PFSK-1 (cell line): ENCODE measurements around the gene HRNR.

Source experiments
- SIN3A ChIP-seq: IDR thresholded peaks from 2 replicates; pipeline ENCODE4 v1.6.1; 2012; ENCODE audit warnings: mild to moderate bottlenecking, low read length, moderate library complexity, borderline replicate concordance; ENCODE audit not compliant: insufficient read depth
- TAF1 ChIP-seq: IDR thresholded peaks from 2 replicates; pipeline ENCODE4 v1.6.1; 2012; ENCODE audit warnings: low read length, control low read depth, borderline replicate concordance; ENCODE audit not compliant: insufficient read depth
- TF ChIP-seq, protein P1 (sequence below), 2 experiments: IDR thresholded peaks; 2 replicates each; pipeline versions ENCODE4 v1.6.1 to v1.8.0; 2011 to 2012; ENCODE audit warnings: low read depth in 2 of 2, low read length in 2 of 2, control low read depth in 1 of 2, inconsistent platforms in 1 of 2, mild to moderate bottlenecking in 1 of 2, moderate library complexity in 1 of 2; ENCODE audit not compliant: insufficient read depth in 1 of 2

DNA sequence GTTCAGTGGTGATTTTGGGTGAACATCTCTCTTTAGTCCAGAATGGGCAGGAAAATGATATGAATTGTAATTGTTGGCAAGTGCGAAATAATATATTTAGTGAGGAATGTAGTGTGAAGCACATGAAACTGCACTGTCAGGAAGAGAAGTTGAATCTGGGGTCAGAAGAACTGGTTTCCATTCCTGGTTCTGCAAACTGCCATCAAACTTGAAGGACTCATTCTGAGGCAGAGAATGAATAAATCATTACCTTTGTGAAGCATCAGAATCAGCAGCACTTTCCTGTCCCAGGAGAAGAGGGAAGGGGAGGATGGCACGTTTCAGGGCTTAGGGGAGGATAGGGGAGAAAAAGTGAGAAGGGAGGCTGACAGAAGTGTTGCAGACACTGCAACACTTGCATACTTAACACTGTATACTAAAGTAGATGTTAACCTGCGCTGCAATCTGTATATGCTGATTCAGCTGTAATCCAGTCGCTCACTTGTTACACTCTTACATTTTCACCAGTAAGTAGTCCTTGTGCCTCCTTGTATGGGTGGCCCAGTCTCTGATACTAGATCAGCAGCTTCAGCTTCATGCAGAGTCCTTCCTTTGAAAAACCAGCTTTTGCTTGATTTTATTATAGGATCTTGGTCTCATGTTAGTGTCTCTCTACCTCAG, 54.5 kb downstream of the HRNR start:
- TF ChIP-seq, protein P1, sequence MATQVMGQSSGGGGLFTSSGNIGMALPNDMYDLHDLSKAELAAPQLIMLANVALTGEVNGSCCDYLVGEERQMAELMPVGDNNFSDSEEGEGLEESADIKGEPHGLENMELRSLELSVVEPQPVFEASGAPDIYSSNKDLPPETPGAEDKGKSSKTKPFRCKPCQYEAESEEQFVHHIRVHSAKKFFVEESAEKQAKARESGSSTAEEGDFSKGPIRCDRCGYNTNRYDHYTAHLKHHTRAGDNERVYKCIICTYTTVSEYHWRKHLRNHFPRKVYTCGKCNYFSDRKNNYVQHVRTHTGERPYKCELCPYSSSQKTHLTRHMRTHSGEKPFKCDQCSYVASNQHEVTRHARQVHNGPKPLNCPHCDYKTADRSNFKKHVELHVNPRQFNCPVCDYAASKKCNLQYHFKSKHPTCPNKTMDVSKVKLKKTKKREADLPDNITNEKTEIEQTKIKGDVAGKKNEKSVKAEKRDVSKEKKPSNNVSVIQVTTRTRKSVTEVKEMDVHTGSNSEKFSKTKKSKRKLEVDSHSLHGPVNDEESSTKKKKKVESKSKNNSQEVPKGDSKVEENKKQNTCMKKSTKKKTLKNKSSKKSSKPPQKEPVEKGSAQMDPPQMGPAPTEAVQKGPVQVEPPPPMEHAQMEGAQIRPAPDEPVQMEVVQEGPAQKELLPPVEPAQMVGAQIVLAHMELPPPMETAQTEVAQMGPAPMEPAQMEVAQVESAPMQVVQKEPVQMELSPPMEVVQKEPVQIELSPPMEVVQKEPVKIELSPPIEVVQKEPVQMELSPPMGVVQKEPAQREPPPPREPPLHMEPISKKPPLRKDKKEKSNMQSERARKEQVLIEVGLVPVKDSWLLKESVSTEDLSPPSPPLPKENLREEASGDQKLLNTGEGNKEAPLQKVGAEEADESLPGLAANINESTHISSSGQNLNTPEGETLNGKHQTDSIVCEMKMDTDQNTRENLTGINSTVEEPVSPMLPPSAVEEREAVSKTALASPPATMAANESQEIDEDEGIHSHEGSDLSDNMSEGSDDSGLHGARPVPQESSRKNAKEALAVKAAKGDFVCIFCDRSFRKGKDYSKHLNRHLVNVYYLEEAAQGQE (IDR thresholded peaks at IDR 0.05; ENCODE audit: insufficient read depth in 1 of 2, low read depth in 2 of 2, low read length in 2 of 2), result no peak
- TF ChIP-seq TAF1, result no peak
- no peak for TF ChIP-seq SIN3A
